HCT116 (cell line): ENCODE data around the gene TMEM156. TPM values are rescaled to one million over a fixed set of nuclear protein-coding genes. Genes with fewer than 3 reads are reported as not detected.

Source experiments
- ATAC-seq: fragments of 200-7000 bp; cut with Tn5 transposase; 2 replicates; pipeline ENCODE4 v1.9.1; 2020; ENCODE audit warnings: mild to moderate bottlenecking, moderate library complexity
- BruUV-seq: library from RNA; stranded (reverse); fragments of 400-500 nt; replicated peaks from 2 replicates; lab custom pipeline; 2021; lab: Mats Ljungman, UMichigan
- CTCF ChIA-PET: fragments of 300-600 bp; sonication (Branson Sonifier 250); formaldehyde crosslinking; loops from one replicate; lab custom pipeline; 2021; ENCODE audit warnings: antibody characterized with exemption; lab: Charles Lee
- POLR2A ChIA-PET: fragments of 300-600, 350-600 bp; sonication (Branson Sonifier 250); formaldehyde crosslinking; loops from one replicate; lab custom pipeline; 2021; ENCODE audit warnings: antibody characterized with exemption; lab: Charles Lee
- RAD21 ChIA-PET, 2 experiments: fragments of 300-600 bp; sonication (Branson Sonifier 250); formaldehyde crosslinking; loops; one replicate each; lab custom pipeline; 2023; ENCODE audit warnings: low total read pairs in 2 of 2; ENCODE audit not compliant: uncharacterized antibody in 2 of 2, unreplicated experiment in 2 of 2, low non-redundant PET in 1 of 2; lab: Charles Lee
- DNase-seq: peaks from one replicate; pipeline ENCODE4 v3.0.0-alpha.2; 2010; ENCODE audit warnings: low read depth, low spot score
- H2AFZ ChIP-seq: fragments of 200-600 bp; shearing (Covaris generic), sonication (generic); 2 replicates; pipeline ENCODE4 v1.6.1; 2017; ENCODE audit warnings: low read depth, mixed run types, mixed read lengths, antibody characterized with exemption, low read length; ENCODE audit not compliant: poor library complexity, severe bottlenecking
- H3K27ac ChIP-seq: 2 replicates; pipeline ENCODE4 v1.5.1; 2012; ENCODE audit warnings: low read depth, low read length
- H3K27me3 ChIP-seq: fragments of 200-600 bp; sonication (generic); 2 replicates; pipeline ENCODE4 v1.6.1; 2016; ENCODE audit warnings: mixed run types, low read length, mixed read lengths; ENCODE audit not compliant: insufficient read depth
- H3K36me3 ChIP-seq, 2 experiments: fragments of 200-500 bp in 1 of 2; fragments of 200-600 bp in 1 of 2; sonication (Bioruptor generic) in 1 of 2; sonication (generic) in 1 of 2; 2 replicates each; pipeline versions ENCODE4 v1.5.1 to v1.6.1; 2014 to 2016; ENCODE audit warnings: low read length in 2 of 2, inconsistent platforms in 1 of 2, mixed read lengths in 1 of 2, mixed run types in 1 of 2; ENCODE audit not compliant: insufficient read depth in 2 of 2, control insufficient read depth in 1 of 2
- H3K4me1 ChIP-seq, 2 experiments: fragments of 200-600 bp in 1 of 2; sonication (generic) in 1 of 2; 2 replicates each; pipeline versions ENCODE4 v1.5.1 to v1.6.1; 2012 to 2017; ENCODE audit warnings: low read length in 2 of 2, inconsistent platforms in 1 of 2, mild to moderate bottlenecking in 1 of 2, mixed read lengths in 1 of 2, mixed run types in 1 of 2, moderate library complexity in 1 of 2; ENCODE audit not compliant: insufficient read depth in 2 of 2, control insufficient read depth in 1 of 2
- H3K4me2 ChIP-seq: fragments of 200-600 bp; sonication (generic); 2 replicates; pipeline ENCODE4 v1.6.1; 2017; ENCODE audit warnings: mixed run types, low read length, mixed read lengths
- H3K4me3 ChIP-seq, 2 experiments: fragments of 200-600 bp in 1 of 2; sonication (generic) in 1 of 2; replicated peaks in 1 of 2; 2 replicates each; pipeline ENCODE4 v1.5.1; 2011 to 2016; ENCODE audit warnings: low read length in 2 of 2, control low read depth in 1 of 2, low read depth in 1 of 2, mild to moderate bottlenecking in 1 of 2, mixed read lengths in 1 of 2, mixed run types in 1 of 2
- H3K79me2 ChIP-seq: fragments of 200-600 bp; sonication (generic); 2 replicates; pipeline ENCODE4 v1.6.1; 2017; ENCODE audit warnings: mild to moderate bottlenecking, mixed run types, low read length, moderate library complexity, mixed read lengths; ENCODE audit not compliant: insufficient read depth
- H3K9ac ChIP-seq: fragments of 200-600 bp; sonication (generic); 2 replicates; pipeline ENCODE4 v1.6.1; 2016; ENCODE audit warnings: low read length, mixed read lengths
- H3K9me2 ChIP-seq: fragments of 200-600 bp; sonication (generic), shearing (Covaris generic); 2 replicates; pipeline ENCODE4 v1.6.1; 2017; ENCODE audit warnings: mixed run types, mild to moderate bottlenecking, moderate library complexity; ENCODE audit not compliant: insufficient read depth
- H3K9me3 ChIP-seq, 2 experiments: fragments of 200-500 bp in 1 of 2; fragments of 200-600 bp in 1 of 2; sonication (Bioruptor generic) in 1 of 2; sonication (generic) in 1 of 2; 2 replicates each; pipeline ENCODE4 v1.6.1; 2014 to 2017; ENCODE audit warnings: low read length in 2 of 2, mixed read lengths in 2 of 2, inconsistent platforms in 1 of 2, low read depth in 1 of 2, mild to moderate bottlenecking in 1 of 2, mixed run types in 1 of 2, moderate library complexity in 1 of 2; ENCODE audit not compliant: control insufficient read depth in 1 of 2, insufficient read depth in 1 of 2
- H4K20me1 ChIP-seq: fragments of 200-600 bp; sonication (generic), shearing (Covaris generic); 2 replicates; pipeline ENCODE4 v1.6.1; 2017; ENCODE audit warnings: mixed run types, mild to moderate bottlenecking, moderate library complexity; ENCODE audit not compliant: insufficient read depth
- CBX3 ChIP-seq: IDR thresholded peaks from 2 replicates; pipeline ENCODE4 v1.6.1; 2012; ENCODE audit warnings: low read depth
- CTCF ChIP-seq, 3 experiments: fragments of 200-600 bp in 1 of 3; sonication (generic) in 1 of 3; IDR thresholded peaks in 2 of 3; conservative IDR thresholded peaks in 1 of 3; 2 replicates each; pipeline ENCODE4 v1.5.1; 2012 to 2017; ENCODE audit warnings: low read depth in 2 of 3, low read length in 2 of 3, antibody characterized with exemption in 1 of 3, borderline replicate concordance in 1 of 3, control low read depth in 1 of 3, mild to moderate bottlenecking in 1 of 3, mixed read lengths in 1 of 3, mixed run types in 1 of 3, moderate library complexity in 1 of 3; ENCODE audit not compliant: insufficient read depth in 1 of 3
- EZH2phosphoT487 ChIP-seq: fragments of 200-600 bp; IDR thresholded peaks from 2 replicates; pipeline ENCODE4 v1.6.1; 2018; ENCODE audit warnings: antibody characterized with exemption, borderline replicate concordance
- POLR2A ChIP-seq: IDR thresholded peaks from 2 replicates; pipeline ENCODE4 v1.7.0; 2011; ENCODE audit warnings: borderline replicate concordance; ENCODE audit not compliant: insufficient read depth, insufficient read length; ENCODE audit errors: extremely low read depth
- SP1 ChIP-seq: IDR thresholded peaks from 2 replicates; pipeline ENCODE4 v1.6.1; 2012; ENCODE audit warnings: low read depth
- TCF7L2 ChIP-seq: IDR thresholded peaks from 2 replicates; pipeline ENCODE4 v1.7.0; 2011; ENCODE audit warnings: borderline replicate concordance, inconsistent platforms; ENCODE audit not compliant: insufficient read depth, insufficient read length; ENCODE audit errors: extremely low read depth
- ZBTB33 ChIP-seq: IDR thresholded peaks from 2 replicates; pipeline ENCODE4 v1.6.1; 2011; ENCODE audit warnings: mild to moderate bottlenecking, low read length, moderate library complexity; ENCODE audit not compliant: insufficient replicate concordance; ENCODE audit errors: extremely low read depth
- ZFX ChIP-seq: fragments of 450-650 bp; IDR thresholded peaks from 2 replicates; pipeline ENCODE4 v1.6.1; 2017
- intact Hi-C: fragments of 100-400 bp; cut with micrococcal nuclease; formaldehyde crosslinking; loops from 2 replicates; pipeline ENCODE4 v1.10.0; 2022
- total RNA-seq: library from RNA; stranded (reverse); gene quantifications from one replicate; pipeline ENCODE4 v1.2.1, GENCODE V29; 2021; ENCODE audit not compliant: unreplicated experiment

Gene TMEM156
- total RNA-seq, 1 experiment from 2014 or later, result 0.22 TPM

- peaks cover 13 to 15% of the 10 kb centered on the region in 2 experiments; a peak in 3 of 4 replicates for H3K4me1 ChIP-seq
- ATAC-seq (no peak), DNase-seq (no peak)
- no peak overlapping the region for H3K4me3 ChIP-seq
- no peak overlapping the region for H2AFZ ChIP-seq
- H3K27me3 ChIP-seq, result no peaks in the 10 kb centered on the region
- H3K36me3 ChIP-seq, result no peaks in the 10 kb centered on the region
- H3K9me2 ChIP-seq, result no peaks in the 10 kb centered on the region
- H3K9me3 ChIP-seq, result no peaks in the 10 kb centered on the region
- no peak overlapping the region for H3K4me2 ChIP-seq
- RAD21 ChIA-PET, result no interaction called here
- TF ChIP-seq ZBTB33 (no peak), TCF7L2 (no peak), ZFX (no peak), SP1 (no peak), CBX3 (no peak), POLR2A (no peak), CTCF (IDR thresholded peaks at IDR 0.05 in 2 of 3, conservative IDR thresholded peaks at IDR 0.05 in 1 of 3; ENCODE audit: borderline replicate concordance in 1 of 3, insufficient read depth in 1 of 3, low read depth in 2 of 3, low read length in 2 of 3) (no peak), EZH2phosphoT487 (no peak)
- no peaks in the 10 kb centered on the region for H3K79me2 ChIP-seq
- no peak overlapping the region for H3K27ac ChIP-seq
- CTCF ChIA-PET, result no interaction called here
- no peaks in the 10 kb centered on the region for H4K20me1 ChIP-seq
- intact Hi-C loops, result no loop called here
- POLR2A ChIA-PET, result no interaction called here
- BruUV-seq, result no TSS peak
- H3K9ac ChIP-seq, result no peak overlapping the region
Measured at GRCh38 chr4:39039108-39039507, 6.9 kb upstream of the TMEM156 start.
